B cell (primary cell): ENCODE data around the gene COL5A3. TPM values are rescaled to one million over a fixed set of nuclear protein-coding genes. Genes with fewer than 3 reads are reported as not detected.

Source experiments
- ATAC-seq: fragments of 200-7000 bp; cut with Tn5 transposase; one replicate; pipeline ENCODE4 v1.10.0; 2021; ENCODE audit warnings: low read depth, mild to moderate bottlenecking, moderate number of reproducible peaks, moderate library complexity
- CTCF ChIA-PET: fragments of 350-600 bp; sonication (Branson Sonifier 250); formaldehyde crosslinking; loops from one replicate; lab custom pipeline; 2021; ENCODE audit warnings: antibody characterized with exemption, inconsistent platforms; lab: Charles Lee
- POLR2A ChIA-PET: fragments of 350-600 bp; sonication (Branson Sonifier 250); formaldehyde crosslinking; loops from one replicate; lab custom pipeline; 2021; ENCODE audit warnings: antibody characterized with exemption; lab: Charles Lee
- DNase-seq: peaks from one replicate; pipeline ENCODE4 v3.0.0; 2013
- H2AFZ ChIP-seq: 2 replicates; pipeline ENCODE4 v1.6.1; 2012; ENCODE audit warnings: mild to moderate bottlenecking, low read depth, low read length; ENCODE audit not compliant: insufficient read depth, poor library complexity, severe bottlenecking
- H3K27ac ChIP-seq, 2 donors: 1 replicate in 1 of 2; 2 replicates in 1 of 2; pipeline ENCODE4 v1.5.1; 2012 to 2013; ENCODE audit warnings: low read length in 2 of 2, mild to moderate bottlenecking in 2 of 2, moderate library complexity in 1 of 2
- H3K27me3 ChIP-seq, 4 experiments: fragments of 200-600 bp in 1 of 4; sonication (generic) in 1 of 4; replicated peaks in 1 of 4; 1 replicate in 2 of 4; 2 replicates in 2 of 4; pipeline versions ENCODE4 v1.6.1 to v1.7.0; 2013 to 2016; ENCODE audit warnings: low read length in 3 of 4, mild to moderate bottlenecking in 2 of 4, mixed read lengths in 1 of 4, moderate library complexity in 1 of 4; ENCODE audit not compliant: insufficient read depth in 4 of 4, control insufficient read depth in 3 of 4; ENCODE audit errors: control extremely low read depth in 1 of 4
- H3K36me3 ChIP-seq, 2 experiments: replicated peaks in 1 of 2; 1 replicate in 1 of 2; 2 replicates in 1 of 2; pipeline versions ENCODE4 v1.6.1 to v1.7.1; 2013; ENCODE audit warnings: low read length in 1 of 2; ENCODE audit not compliant: insufficient read depth in 2 of 2, control insufficient read depth in 1 of 2; ENCODE audit errors: control extremely low read depth in 1 of 2, extremely low read depth in 1 of 2
- H3K4me1 ChIP-seq, 2 donors: fragments of 200-600 bp in 1 of 2; sonication (generic) in 1 of 2; 1 replicate in 1 of 2; 2 replicates in 1 of 2; pipeline versions ENCODE4 v1.5.1 to v1.6.1; 2013 to 2017; ENCODE audit warnings: low read length in 2 of 2; ENCODE audit not compliant: control insufficient read depth in 2 of 2, insufficient read depth in 2 of 2
- H3K4me2 ChIP-seq: replicated peaks from 2 replicates; pipeline ENCODE3; 2012; ENCODE audit warnings: mild to moderate bottlenecking, low read depth, low read length; ENCODE audit not compliant: poor library complexity, severe bottlenecking
- H3K4me3 ChIP-seq, 5 experiments: fragments of 200-600 bp in 1 of 5; sonication (generic) in 1 of 5; 1 replicate in 3 of 5; 2 replicates in 2 of 5; pipeline versions ENCODE4 v1.5.1 to v1.7.0; 2011 to 2016; ENCODE audit warnings: low read length in 4 of 5, mild to moderate bottlenecking in 4 of 5, low read depth in 2 of 5, control low read depth in 1 of 5, moderate library complexity in 1 of 5; ENCODE audit not compliant: insufficient read depth in 1 of 5; ENCODE audit errors: control extremely low read depth in 1 of 5, extremely low read depth in 1 of 5
- H3K79me2 ChIP-seq: fragments of 200-600 bp; sonication (generic); one replicate; pipeline ENCODE4 v1.6.0; 2016; ENCODE audit warnings: low read length; ENCODE audit not compliant: control insufficient read depth, insufficient read depth
- H3K9ac ChIP-seq: fragments of 200-600 bp; sonication (generic); 2 replicates; pipeline ENCODE4 v1.6.1; 2017; ENCODE audit warnings: mild to moderate bottlenecking, low read length, moderate library complexity
- H3K9me3 ChIP-seq, 3 donors: one replicate each; pipeline versions ENCODE4 v1.6.1 to v1.7.1; 2013; ENCODE audit warnings: low read length in 2 of 3; ENCODE audit not compliant: control insufficient read depth in 2 of 3, insufficient read depth in 1 of 3; ENCODE audit errors: control extremely low read depth in 1 of 3
- H4K20me1 ChIP-seq: 2 replicates; pipeline ENCODE4 v1.6.0; 2012; ENCODE audit warnings: mild to moderate bottlenecking, low read length; ENCODE audit not compliant: insufficient read depth, control insufficient read depth, poor library complexity, severe bottlenecking
- H3K27ac Mint-ChIP-seq: one replicate; pipeline ENCODE4 v1.8.0; 2021; ENCODE audit warnings: mixed read lengths
- H3K27me3 Mint-ChIP-seq: one replicate; pipeline ENCODE4 v1.8.0; 2021; ENCODE audit warnings: mixed read lengths
- H3K4me1 Mint-ChIP-seq: one replicate; pipeline ENCODE4 v1.8.0; 2021; ENCODE audit warnings: mixed read lengths
- H3K4me3 Mint-ChIP-seq: one replicate; pipeline ENCODE4 v1.8.0; 2021; ENCODE audit warnings: mixed read lengths
- H3K9me3 Mint-ChIP-seq: one replicate; pipeline ENCODE4 v1.8.0; 2022; ENCODE audit warnings: mixed read lengths; ENCODE audit not compliant: insufficient read depth
- EZH2 ChIP-seq: IDR thresholded peaks from 2 replicates; pipeline ENCODE4 v1.6.1; 2012; ENCODE audit warnings: borderline replicate concordance, low read depth, mild to moderate bottlenecking, moderate library complexity, low read length; ENCODE audit not compliant: insufficient read depth, poor library complexity, severe bottlenecking
- WGBS: methylation state at CpG from one replicate; pipeline ENCODE4 v1.1.5; 2013; ENCODE audit warnings: missing lambda C conversion rate; ENCODE audit not compliant: insufficient coverage; 5-methylcytosine and 5-hydroxymethylcytosine counted together
- intact Hi-C: fragments of 100-400 bp; cut with micrococcal nuclease; formaldehyde crosslinking; loops from one replicate; pipeline ENCODE4 v1.10.0; 2022
- polyA plus RNA-seq: library from polyadenylated mRNA; depleted of rRNA; stranded (reverse); fragments of >200 nt; gene quantifications from 2 replicates; pipeline ENCODE4 v1.2.3, GENCODE V29; 2012
- total RNA-seq, 2 donors: library from RNA; stranded (reverse); fragments of 120-200 nt in 1 of 2; gene quantifications; 1 replicate in 1 of 2; 2 replicates in 1 of 2; pipeline versions ENCODE4 v1.2.3 to v1.2.4, GENCODE V29; 2013 to 2022
- TF ChIP-seq, protein P1 (sequence below): fragments of 200-600 bp; IDR thresholded peaks from one replicate; pipeline ENCODE4 v1.8.0; 2022; ENCODE audit warnings: antibody characterized with exemption, mild to moderate bottlenecking

The COL5A3 gene
- total and polyA plus RNA-seq, 2 donors (not counting 1 experiment from before 2014, with no cell fraction given) = 0.01 TPM; not detected in 1

DNA sequence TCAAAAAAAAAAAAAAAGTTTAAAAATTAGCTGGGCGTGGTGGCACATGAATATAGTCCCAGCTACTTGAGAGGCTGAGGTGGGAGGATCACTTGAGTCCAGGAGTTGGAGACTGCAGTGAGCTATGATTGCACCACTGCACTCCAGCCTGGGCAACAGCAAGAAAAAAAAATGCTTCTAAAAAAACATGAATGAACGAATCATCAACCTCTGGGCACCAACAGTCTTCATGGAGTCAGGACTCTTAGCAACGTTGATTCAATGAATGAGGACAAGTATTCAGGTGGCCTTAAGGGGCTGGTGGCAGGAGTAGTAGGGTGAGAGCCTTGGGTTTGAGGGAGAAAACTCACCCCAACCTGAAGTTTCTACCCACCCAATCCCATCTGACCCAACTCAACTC lies 53.3 kb downstream of the COL5A3 start:
- Mint-ChIP-seq H3K27me3 (peaks cover 9% of the 10 kb centered on the region), H3K27ac (no peak overlapping the region), H3K9me3 (no peaks in the 10 kb centered on the region), H3K4me1 (no peaks in the 10 kb centered on the region), H3K4me3 (no peak overlapping the region)
- peaks cover 0 to 10% (median 0%) of the 10 kb centered on the region in 3 donors for H3K9me3 ChIP-seq
- H3K27ac ChIP-seq = no peak overlapping the region
- ChIA-PET POLR2A (interaction anchor here (0.6 kb wide), 1 partner anchor 155 kb away, joined by 5 read pairs; the partner anchor contains the start of gene P2RY11), CTCF (no interaction called here)
- no peaks in the 10 kb centered on the region for H3K79me2 ChIP-seq
- intact Hi-C loops = no loop called here
- ATAC-seq = no peak
- H3K4me3 ChIP-seq = no peak overlapping the region
- H3K4me2 ChIP-seq = no peak overlapping the region
- no peak overlapping the region for H3K9ac ChIP-seq
- peaks cover 0 to 3% (median 0%) of the 10 kb centered on the region in 4 experiments for H3K27me3 ChIP-seq
- no peaks in the 10 kb centered on the region for H3K4me1 ChIP-seq
- WGBS = 90% methylated on average over 2 of the region's 3 CpGs
- no peaks in the 10 kb centered on the region for H3K36me3 ChIP-seq
- H4K20me1 ChIP-seq = no peaks in the 10 kb centered on the region
- no peak for DNase-seq
- no peak for TF ChIP-seq EZH2
- TF ChIP-seq, protein P1, sequence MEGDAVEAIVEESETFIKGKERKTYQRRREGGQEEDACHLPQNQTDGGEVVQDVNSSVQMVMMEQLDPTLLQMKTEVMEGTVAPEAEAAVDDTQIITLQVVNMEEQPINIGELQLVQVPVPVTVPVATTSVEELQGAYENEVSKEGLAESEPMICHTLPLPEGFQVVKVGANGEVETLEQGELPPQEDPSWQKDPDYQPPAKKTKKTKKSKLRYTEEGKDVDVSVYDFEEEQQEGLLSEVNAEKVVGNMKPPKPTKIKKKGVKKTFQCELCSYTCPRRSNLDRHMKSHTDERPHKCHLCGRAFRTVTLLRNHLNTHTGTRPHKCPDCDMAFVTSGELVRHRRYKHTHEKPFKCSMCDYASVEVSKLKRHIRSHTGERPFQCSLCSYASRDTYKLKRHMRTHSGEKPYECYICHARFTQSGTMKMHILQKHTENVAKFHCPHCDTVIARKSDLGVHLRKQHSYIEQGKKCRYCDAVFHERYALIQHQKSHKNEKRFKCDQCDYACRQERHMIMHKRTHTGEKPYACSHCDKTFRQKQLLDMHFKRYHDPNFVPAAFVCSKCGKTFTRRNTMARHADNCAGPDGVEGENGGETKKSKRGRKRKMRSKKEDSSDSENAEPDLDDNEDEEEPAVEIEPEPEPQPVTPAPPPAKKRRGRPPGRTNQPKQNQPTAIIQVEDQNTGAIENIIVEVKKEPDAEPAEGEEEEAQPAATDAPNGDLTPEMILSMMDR = no peak
- H2AFZ ChIP-seq = no peak overlapping the region

DNA sequence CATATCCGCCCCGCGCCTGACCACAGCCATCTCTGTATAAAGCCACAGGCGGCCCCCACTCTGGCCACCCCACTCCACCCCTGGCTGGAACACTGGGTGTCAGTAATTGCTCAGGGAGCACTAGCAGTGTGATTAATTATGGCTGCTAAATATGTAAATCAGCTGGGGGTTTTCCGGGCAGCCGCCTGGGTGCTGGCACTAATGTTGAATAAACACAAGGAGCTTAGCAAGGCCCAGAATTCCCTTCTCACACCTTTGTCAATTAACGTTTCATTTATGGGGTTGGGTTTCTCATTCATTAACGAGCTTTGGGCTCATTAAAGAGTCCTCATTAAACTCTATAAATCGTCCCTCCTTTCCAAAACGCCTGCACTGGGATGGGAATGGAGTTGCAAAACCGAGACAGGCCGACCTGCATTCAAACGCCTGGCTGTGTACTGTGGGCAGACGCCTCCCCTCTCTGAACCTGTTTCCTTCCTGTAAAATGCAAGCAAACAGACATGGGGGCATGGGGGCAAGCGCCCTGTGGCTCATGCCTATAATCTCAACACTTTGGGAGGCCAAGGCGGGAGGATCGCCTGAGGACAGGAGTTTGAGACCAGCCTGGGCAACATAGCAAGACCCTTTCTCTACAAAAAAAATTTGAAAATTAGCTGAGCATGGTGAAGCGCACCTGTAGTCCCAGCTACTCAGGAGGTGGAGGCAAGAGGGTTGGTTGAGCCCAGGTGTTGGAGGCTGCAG lies 56.3 kb downstream of the COL5A3 start:
- intact Hi-C loops = no loop called here
- H3K4me3 Mint-ChIP-seq = no peak overlapping the region
- POLR2A ChIA-PET = no interaction called here
- CTCF ChIA-PET = interaction anchor here (0.6 to 1.6 kb wide), 3 partner anchors 23 to 45 kb away, joined by 3 to 6 read pairs (median 3); no protein-coding TSS in a partner anchor
- no peaks in the 10 kb centered on the region for H3K9me3 ChIP-seq
- H3K79me2 ChIP-seq = no peaks in the 10 kb centered on the region
- no peak overlapping the region for H3K27ac ChIP-seq
- H3K4me1 Mint-ChIP-seq = no peaks in the 10 kb centered on the region
- H3K27ac Mint-ChIP-seq = no peak overlapping the region
- no peaks in the 10 kb centered on the region for H3K4me1 ChIP-seq
- no peak for ATAC-seq
- no peak overlapping the region for H2AFZ ChIP-seq
- no peak overlapping the region for H3K4me3 ChIP-seq
- no peak overlapping the region for H3K9ac ChIP-seq
- DNase-seq = no peak
- no peak for TF ChIP-seq EZH2
- TF ChIP-seq, protein P1 = no peak
- 72% methylated on average over 9 of the region's 18 CpGs for WGBS
- peaks cover 0 to 3% (median 0%) of the 10 kb centered on the region in 4 experiments for H3K27me3 ChIP-seq
- H3K36me3 ChIP-seq = no peaks in the 10 kb centered on the region
- H4K20me1 ChIP-seq = no peaks in the 10 kb centered on the region
- H3K9me3 Mint-ChIP-seq = no peaks in the 10 kb centered on the region
- peaks cover 11% of the 10 kb centered on the region for H3K27me3 Mint-ChIP-seq
- H3K4me2 ChIP-seq = no peak overlapping the region
